ENCODE results near the gene PAIP2. TPM values are rescaled to one million over a fixed set of nuclear protein-coding genes. Genes with fewer than 3 reads are reported as not detected.
"Not testable (repeated sequence)": the region's sequence is repeated elsewhere in the genome, so short reads cannot be mapped to it uniquely, and the experiment has no call there.

The PAIP2 gene
- total RNA-seq, 1 donor from 2014 or later: 88.2 TPM

- no peaks in the 10 kb centered on the region for H3K9me3 Mint-ChIP-seq
- H3K4me3 Mint-ChIP-seq: no peak overlapping the region
- H3K4me1 Mint-ChIP-seq: peaks cover 30% of the 10 kb centered on the region
- peaks cover 9% of the 10 kb centered on the region for H3K36me3 Mint-ChIP-seq
- no peaks in the 10 kb centered on the region for H3K27me3 Mint-ChIP-seq (ENCODE audit: low read depth)
- no peak overlapping the region for H3K27ac Mint-ChIP-seq
- no peak for TF ChIP-seq CTCF (IDR thresholded peaks at IDR 0.05; ENCODE audit: unreplicated experiment)
- DNase-seq (ENCODE audit: low spot score in 2 of 2, unreplicated experiment in 2 of 2): no peak
These were observed 1.6 kb upstream of the PAIP2 start for GRCh38 chr5:139340051-139340450.

GRCh38 chr5:139341187-139341688 lies 416 bp upstream of the PAIP2 start:
- peaks cover 13% of the 10 kb centered on the region for H3K36me3 Mint-ChIP-seq
- H3K9me3 Mint-ChIP-seq: no peaks in the 10 kb centered on the region
- no peak for DNase-seq (ENCODE audit: low spot score in 2 of 2, unreplicated experiment in 2 of 2)
- no peak for TF ChIP-seq CTCF (IDR thresholded peaks at IDR 0.05; ENCODE audit: unreplicated experiment)
- H3K27me3 Mint-ChIP-seq (ENCODE audit: low read depth): no peaks in the 10 kb centered on the region
- peak overlapping the region; percentile 96 for H3K4me3 Mint-ChIP-seq
- H3K27ac Mint-ChIP-seq: peak overlapping the region; percentile 99
- H3K4me1 Mint-ChIP-seq: peaks cover 30% of the 10 kb centered on the region

GRCh38 chr5:139342423-139342723 lies 719 bp downstream of the PAIP2 start:
- Mint-ChIP-seq H3K4me3 (peak overlapping the region; percentile 96), H3K36me3 (peaks cover 17% of the 10 kb centered on the region), H3K9me3 (no peaks in the 10 kb centered on the region), H3K27ac (peak overlapping the region; percentile 99), H3K27me3 (ENCODE audit: low read depth) (no peaks in the 10 kb centered on the region), H3K4me1 (peaks cover 30% of the 10 kb centered on the region)
- DNase-seq (ENCODE audit: low spot score in 2 of 2, unreplicated experiment in 2 of 2): no peak
- TF ChIP-seq CTCF (IDR thresholded peaks at IDR 0.05; ENCODE audit: unreplicated experiment): no peak

- H3K27me3 Mint-ChIP-seq (ENCODE audit: low read depth): no peaks in the 10 kb centered on the region
- H3K4me3 Mint-ChIP-seq: peak overlapping the region; percentile 96
- peaks cover 17% of the 10 kb centered on the region for H3K36me3 Mint-ChIP-seq
- no peak for DNase-seq (ENCODE audit: low spot score in 2 of 2, unreplicated experiment in 2 of 2)
- peaks cover 30% of the 10 kb centered on the region for H3K4me1 Mint-ChIP-seq
- H3K27ac Mint-ChIP-seq: peak overlapping the region; percentile 99
- TF ChIP-seq CTCF (IDR thresholded peaks at IDR 0.05; ENCODE audit: unreplicated experiment): no peak
- H3K9me3 Mint-ChIP-seq: no peaks in the 10 kb centered on the region
These were observed 1.8 kb downstream of the PAIP2 start for GRCh38 chr5:139343476-139343875.

GRCh38 chr5:139344177-139344576 lies 2.5 kb downstream of the PAIP2 start:
- peaks cover 20% of the 10 kb centered on the region for H3K36me3 Mint-ChIP-seq
- TF ChIP-seq CTCF (IDR thresholded peaks at IDR 0.05; ENCODE audit: unreplicated experiment): no peak
- DNase-seq (ENCODE audit: low spot score in 2 of 2, unreplicated experiment in 2 of 2): no peak

GRCh38 chr5:139345442-139345841 lies 3.8 kb downstream of the PAIP2 start:
- not testable (repeated sequence) for H3K9me3 Mint-ChIP-seq; H3K4me3 Mint-ChIP-seq; H3K27me3 Mint-ChIP-seq (ENCODE audit: low read depth); DNase-seq (ENCODE audit: low spot score in 2 of 2, unreplicated experiment in 2 of 2); H3K27ac Mint-ChIP-seq
- Mint-ChIP-seq H3K4me1 (peaks cover 30% of the 10 kb centered on the region), H3K36me3 (peaks cover 20% of the 10 kb centered on the region)

More at GRCh38 chr5:139344177-139344576, 2.5 kb downstream of the PAIP2 start:
- H3K4me3 Mint-ChIP-seq: peak overlapping the region; percentile 44
- H3K4me1 Mint-ChIP-seq: peaks cover 30% of the 10 kb centered on the region
- no peak overlapping the region for H3K27ac Mint-ChIP-seq
- no peaks in the 10 kb centered on the region for H3K9me3 Mint-ChIP-seq
- no peaks in the 10 kb centered on the region for H3K27me3 Mint-ChIP-seq (ENCODE audit: low read depth)

GRCh38 chr5:139347863-139348262 lies 6.2 kb downstream of the PAIP2 start:
- DNase-seq (ENCODE audit: low spot score in 2 of 2, unreplicated experiment in 2 of 2); H3K27ac Mint-ChIP-seq; H3K27me3 Mint-ChIP-seq (ENCODE audit: low read depth); H3K4me3 Mint-ChIP-seq; H3K9me3 Mint-ChIP-seq: not testable (repeated sequence)
- H3K36me3 Mint-ChIP-seq: peaks cover 26% of the 10 kb centered on the region
- H3K4me1 Mint-ChIP-seq: peaks cover 20% of the 10 kb centered on the region
